SK-N-SH treated with all-trans-retinoic acid at 6 μM for 48 hours (cell line): ENCODE results near the gene FMN1.

Experiments used
- ATAC-seq: fragments of 200-7000 bp; cut with Tn5 transposase; 3 replicates; pipeline ENCODE4 v1.9.1; 2020; ENCODE audit warnings: mild to moderate bottlenecking, moderate library complexity
- ARNTL ChIP-seq: fragments of 450-650 bp; formaldehyde crosslinking; IDR thresholded peaks from 2 replicates; pipeline ENCODE4 v1.5.0; 2020; ENCODE audit warnings: low read depth, mild to moderate bottlenecking, moderate library complexity, borderline replicate concordance
- BACH2 ChIP-seq: fragments of 250-450 bp; sonication (Bioruptor Pico); IDR thresholded peaks from 2 replicates; pipeline ENCODE4 v1.9.0; 2021; ENCODE audit warnings: mild to moderate bottlenecking, borderline replicate concordance
- CSDC2 ChIP-seq: fragments of 250-450 bp; sonication (Bioruptor Pico); IDR thresholded peaks from 2 replicates; pipeline ENCODE4 v1.5.0; 2020; ENCODE audit warnings: mild to moderate bottlenecking, moderate library complexity
- ESRRG ChIP-seq: fragments of 250-450 bp; sonication (Bioruptor Pico); IDR thresholded peaks from 2 replicates; pipeline ENCODE4 v1.6.1; 2021; ENCODE audit warnings: mild to moderate bottlenecking
- GLIS3 ChIP-seq: fragments of 250-450 bp; sonication (Bioruptor Pico); IDR thresholded peaks from 2 replicates; pipeline ENCODE4 v1.5.0; 2020; ENCODE audit warnings: mild to moderate bottlenecking, moderate library complexity
- ISL1 ChIP-seq: fragments of 250-450 bp; sonication (Bioruptor Pico); IDR thresholded peaks from 2 replicates; pipeline ENCODE4 v2.1.2; 2022; ENCODE audit warnings: mild to moderate bottlenecking, moderate library complexity
- OSR1 ChIP-seq: fragments of 250-450 bp; sonication (Bioruptor Pico); IDR thresholded peaks from 2 replicates; pipeline ENCODE4 v1.8.0; 2022; ENCODE audit warnings: moderate library complexity, mild to moderate bottlenecking, inconsistent platforms
- PPARA ChIP-seq: fragments of 250-450 bp; sonication (Bioruptor Pico); IDR thresholded peaks from 2 replicates; pipeline ENCODE4 v1.5.0; 2020; ENCODE audit warnings: mild to moderate bottlenecking, borderline replicate concordance
- RARB ChIP-seq: fragments of 250-450 bp; sonication (Bioruptor Pico); IDR thresholded peaks from 2 replicates; pipeline ENCODE4 v1.8.0; 2021; ENCODE audit warnings: mild to moderate bottlenecking, moderate library complexity
- SNAI2 ChIP-seq: fragments of 250-450 bp; sonication (Bioruptor Pico); IDR thresholded peaks from 2 replicates; pipeline ENCODE4 v1.5.0; 2020; ENCODE audit warnings: mild to moderate bottlenecking, moderate library complexity
- TCF4 ChIP-seq: fragments of 250-450 bp; sonication (Bioruptor Pico); IDR thresholded peaks from 2 replicates; pipeline ENCODE4 v1.8.0; 2021; ENCODE audit warnings: mild to moderate bottlenecking, moderate library complexity, borderline replicate concordance
- TOX ChIP-seq: fragments of 250-450 bp; sonication (Bioruptor Pico); IDR thresholded peaks from 2 replicates; pipeline ENCODE4 v1.8.0; 2021; ENCODE audit warnings: mild to moderate bottlenecking, moderate library complexity, borderline replicate concordance
- ZC3H10 ChIP-seq: fragments of 250-450 bp; sonication (Bioruptor Pico); IDR thresholded peaks from 2 replicates; pipeline ENCODE4 v1.5.1; 2021; ENCODE audit warnings: mild to moderate bottlenecking, moderate library complexity
- ZFP30 ChIP-seq: fragments of 450-650 bp; formaldehyde crosslinking; IDR thresholded peaks from 2 replicates; pipeline ENCODE4 v1.5.0; 2022; ENCODE audit warnings: mild to moderate bottlenecking, moderate library complexity
- ZNF70 ChIP-seq: fragments of 450-650 bp; formaldehyde crosslinking; IDR thresholded peaks from 2 replicates; pipeline ENCODE4 v1.5.0; 2020; ENCODE audit warnings: mild to moderate bottlenecking, moderate library complexity
- ZNF8 ChIP-seq: fragments of 450-650 bp; formaldehyde crosslinking; IDR thresholded peaks from 2 replicates; pipeline ENCODE4 v1.5.0; 2020; ENCODE audit warnings: mild to moderate bottlenecking, moderate library complexity
- TF ChIP-seq, protein P1 (sequence below): fragments of 250-450 bp; sonication (Bioruptor Pico); IDR thresholded peaks from 2 replicates; pipeline ENCODE4 v1.5.0; 2020; ENCODE audit warnings: mild to moderate bottlenecking, moderate library complexity
- TF ChIP-seq, protein P2 (sequence below): fragments of 250-450 bp; sonication (Bioruptor Pico); IDR thresholded peaks from 2 replicates; pipeline ENCODE4 v1.8.0; 2020; ENCODE audit warnings: mild to moderate bottlenecking, moderate library complexity, borderline replicate concordance
- TF ChIP-seq, protein P3 (sequence below): fragments of 250-450 bp; sonication (Bioruptor Pico); IDR thresholded peaks from 2 replicates; pipeline ENCODE4 v1.5.1; 2020; ENCODE audit warnings: low read depth, mild to moderate bottlenecking, moderate library complexity
- TF ChIP-seq, protein P4 (sequence below): fragments of 250-450 bp; sonication (Bioruptor Pico); IDR thresholded peaks from 2 replicates; pipeline ENCODE4 v1.8.0; 2021; ENCODE audit warnings: low read depth, mild to moderate bottlenecking, moderate library complexity, borderline replicate concordance

Gene FMN1

DNA sequence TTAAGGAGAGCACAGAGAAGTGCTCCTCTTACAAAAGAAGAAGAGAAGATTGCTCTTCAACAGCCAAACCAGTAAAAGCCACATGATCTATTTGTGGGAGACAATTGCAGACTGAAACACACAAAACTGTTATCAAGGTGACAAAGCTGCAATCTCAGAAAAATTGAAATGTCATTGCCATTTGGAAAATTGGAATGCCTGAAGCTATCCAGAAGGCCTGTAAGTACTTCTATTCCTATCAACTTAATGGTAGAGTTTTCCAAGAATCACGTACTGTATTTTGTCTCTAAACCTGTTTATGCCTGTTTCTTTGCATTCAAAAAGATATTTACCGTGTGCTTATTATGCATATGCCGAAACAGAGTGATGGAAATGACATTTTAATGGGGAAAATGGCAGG is 272.0 kb downstream of the FMN1 start (continued):
- TF ChIP-seq, protein P1, sequence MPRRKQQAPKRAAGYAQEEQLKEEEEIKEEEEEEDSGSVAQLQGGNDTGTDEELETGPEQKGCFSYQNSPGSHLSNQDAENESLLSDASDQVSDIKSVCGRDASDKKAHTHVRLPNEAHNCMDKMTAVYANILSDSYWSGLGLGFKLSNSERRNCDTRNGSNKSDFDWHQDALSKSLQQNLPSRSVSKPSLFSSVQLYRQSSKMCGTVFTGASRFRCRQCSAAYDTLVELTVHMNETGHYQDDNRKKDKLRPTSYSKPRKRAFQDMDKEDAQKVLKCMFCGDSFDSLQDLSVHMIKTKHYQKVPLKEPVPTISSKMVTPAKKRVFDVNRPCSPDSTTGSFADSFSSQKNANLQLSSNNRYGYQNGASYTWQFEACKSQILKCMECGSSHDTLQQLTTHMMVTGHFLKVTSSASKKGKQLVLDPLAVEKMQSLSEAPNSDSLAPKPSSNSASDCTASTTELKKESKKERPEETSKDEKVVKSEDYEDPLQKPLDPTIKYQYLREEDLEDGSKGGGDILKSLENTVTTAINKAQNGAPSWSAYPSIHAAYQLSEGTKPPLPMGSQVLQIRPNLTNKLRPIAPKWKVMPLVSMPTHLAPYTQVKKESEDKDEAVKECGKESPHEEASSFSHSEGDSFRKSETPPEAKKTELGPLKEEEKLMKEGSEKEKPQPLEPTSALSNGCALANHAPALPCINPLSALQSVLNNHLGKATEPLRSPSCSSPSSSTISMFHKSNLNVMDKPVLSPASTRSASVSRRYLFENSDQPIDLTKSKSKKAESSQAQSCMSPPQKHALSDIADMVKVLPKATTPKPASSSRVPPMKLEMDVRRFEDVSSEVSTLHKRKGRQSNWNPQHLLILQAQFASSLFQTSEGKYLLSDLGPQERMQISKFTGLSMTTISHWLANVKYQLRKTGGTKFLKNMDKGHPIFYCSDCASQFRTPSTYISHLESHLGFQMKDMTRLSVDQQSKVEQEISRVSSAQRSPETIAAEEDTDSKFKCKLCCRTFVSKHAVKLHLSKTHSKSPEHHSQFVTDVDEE, result no peak
- TF ChIP-seq SNAI2 (CRISPR knock-in tag) (no peak), ZFP30 (CRISPR knock-in tag) (no peak), RARB (CRISPR knock-in tag) (no peak), OSR1 (CRISPR knock-in tag) (no peak)
- TF ChIP-seq, protein P2, sequence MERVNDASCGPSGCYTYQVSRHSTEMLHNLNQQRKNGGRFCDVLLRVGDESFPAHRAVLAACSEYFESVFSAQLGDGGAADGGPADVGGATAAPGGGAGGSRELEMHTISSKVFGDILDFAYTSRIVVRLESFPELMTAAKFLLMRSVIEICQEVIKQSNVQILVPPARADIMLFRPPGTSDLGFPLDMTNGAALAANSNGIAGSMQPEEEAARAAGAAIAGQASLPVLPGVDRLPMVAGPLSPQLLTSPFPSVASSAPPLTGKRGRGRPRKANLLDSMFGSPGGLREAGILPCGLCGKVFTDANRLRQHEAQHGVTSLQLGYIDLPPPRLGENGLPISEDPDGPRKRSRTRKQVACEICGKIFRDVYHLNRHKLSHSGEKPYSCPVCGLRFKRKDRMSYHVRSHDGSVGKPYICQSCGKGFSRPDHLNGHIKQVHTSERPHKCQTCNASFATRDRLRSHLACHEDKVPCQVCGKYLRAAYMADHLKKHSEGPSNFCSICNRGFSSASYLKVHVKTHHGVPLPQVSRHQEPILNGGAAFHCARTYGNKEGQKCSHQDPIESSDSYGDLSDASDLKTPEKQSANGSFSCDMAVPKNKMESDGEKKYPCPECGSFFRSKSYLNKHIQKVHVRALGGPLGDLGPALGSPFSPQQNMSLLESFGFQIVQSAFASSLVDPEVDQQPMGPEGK (CRISPR knock-in tag), result no peak

DNA sequence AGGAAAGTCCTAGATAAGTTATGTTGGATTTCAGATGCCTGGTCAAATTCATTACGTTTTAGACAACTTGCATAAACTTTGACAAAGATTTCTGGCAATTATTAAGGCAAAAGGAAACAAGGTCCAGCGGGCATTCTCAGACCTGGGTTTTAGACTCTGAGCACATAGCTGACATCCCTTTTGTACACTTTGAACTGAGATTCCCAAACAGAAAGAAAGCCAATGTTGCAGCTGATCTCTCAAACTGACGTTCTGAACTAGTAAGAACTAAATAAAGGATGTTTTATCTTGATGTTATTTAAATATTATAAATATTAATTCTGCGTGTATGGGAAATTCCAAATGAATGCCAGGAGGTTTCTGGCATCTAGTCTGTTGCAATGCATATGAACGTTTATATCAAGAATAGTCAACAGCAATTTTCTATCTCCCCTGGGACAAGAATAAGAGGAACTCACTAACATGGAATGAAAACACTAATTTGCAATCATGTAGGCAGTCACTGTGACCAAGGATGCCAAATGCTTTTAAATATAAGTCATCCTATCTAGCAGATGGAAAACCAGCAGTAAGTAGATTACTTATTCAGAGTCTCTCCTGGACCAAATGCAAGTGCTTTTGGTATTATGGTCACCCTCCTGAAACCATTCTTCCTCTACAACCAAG is 274.6 kb downstream of the FMN1 start:
- TF ChIP-seq CSDC2 (no peak), TCF4 (CRISPR knock-in tag) (no peak), SNAI2 (CRISPR knock-in tag) (no peak), ISL1 (CRISPR knock-in tag) (peak; percentile 83)
- TF ChIP-seq, protein P3, sequence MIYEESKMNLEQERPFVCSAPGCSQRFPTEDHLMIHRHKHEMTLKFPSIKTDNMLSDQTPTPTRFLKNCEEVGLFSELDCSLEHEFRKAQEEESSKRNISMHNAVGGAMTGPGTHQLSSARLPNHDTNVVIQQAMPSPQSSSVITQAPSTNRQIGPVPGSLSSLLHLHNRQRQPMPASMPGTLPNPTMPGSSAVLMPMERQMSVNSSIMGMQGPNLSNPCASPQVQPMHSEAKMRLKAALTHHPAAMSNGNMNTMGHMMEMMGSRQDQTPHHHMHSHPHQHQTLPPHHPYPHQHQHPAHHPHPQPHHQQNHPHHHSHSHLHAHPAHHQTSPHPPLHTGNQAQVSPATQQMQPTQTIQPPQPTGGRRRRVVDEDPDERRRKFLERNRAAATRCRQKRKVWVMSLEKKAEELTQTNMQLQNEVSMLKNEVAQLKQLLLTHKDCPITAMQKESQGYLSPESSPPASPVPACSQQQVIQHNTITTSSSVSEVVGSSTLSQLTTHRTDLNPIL, result no peak
- TF ChIP-seq, protein P1, result no peak
- TF ChIP-seq, protein P4, sequence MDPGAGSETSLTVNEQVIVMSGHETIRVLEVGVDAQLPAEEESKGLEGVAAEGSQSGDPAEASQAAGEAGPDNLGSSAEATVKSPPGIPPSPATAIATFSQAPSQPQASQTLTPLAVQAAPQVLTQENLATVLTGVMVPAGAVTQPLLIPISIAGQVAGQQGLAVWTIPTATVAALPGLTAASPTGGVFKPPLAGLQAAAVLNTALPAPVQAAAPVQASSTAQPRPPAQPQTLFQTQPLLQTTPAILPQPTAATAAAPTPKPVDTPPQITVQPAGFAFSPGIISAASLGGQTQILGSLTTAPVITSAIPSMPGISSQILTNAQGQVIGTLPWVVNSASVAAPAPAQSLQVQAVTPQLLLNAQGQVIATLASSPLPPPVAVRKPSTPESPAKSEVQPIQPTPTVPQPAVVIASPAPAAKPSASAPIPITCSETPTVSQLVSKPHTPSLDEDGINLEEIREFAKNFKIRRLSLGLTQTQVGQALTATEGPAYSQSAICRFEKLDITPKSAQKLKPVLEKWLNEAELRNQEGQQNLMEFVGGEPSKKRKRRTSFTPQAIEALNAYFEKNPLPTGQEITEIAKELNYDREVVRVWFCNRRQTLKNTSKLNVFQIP (CRISPR knock-in tag), result no peak
- TF ChIP-seq, all 23 proteins: peak for 1
- ATAC-seq, result peak; percentile 74

DNA sequence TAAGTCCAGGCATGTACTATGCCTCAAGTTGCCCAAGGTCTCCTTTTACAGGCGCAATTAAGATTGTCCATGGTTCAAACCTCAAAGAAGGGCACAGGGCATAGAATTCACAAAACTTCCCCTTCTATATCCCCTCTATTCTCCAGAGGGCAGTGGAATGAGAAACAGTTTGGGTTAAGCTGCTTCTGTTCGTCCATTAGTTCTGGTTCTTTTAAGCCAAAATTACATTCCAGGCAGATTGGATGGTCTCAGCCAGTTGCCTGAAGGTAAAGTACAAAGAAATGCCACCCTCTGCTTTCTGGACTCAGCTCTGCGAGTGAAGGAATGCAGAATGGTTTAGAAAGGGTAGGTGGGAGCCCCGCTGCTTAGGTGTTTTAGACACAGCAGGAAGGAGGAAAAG is 276.0 kb downstream of the FMN1 start:
- ATAC-seq, result no peak
- TF ChIP-seq, protein P1, result no peak
- TF ChIP-seq RARB (CRISPR knock-in tag), result no peak
- TF ChIP-seq, protein P3, result no peak
- no peak for TF ChIP-seq ARNTL
- TF ChIP-seq TOX (CRISPR knock-in tag), result no peak
- TF ChIP-seq, protein P2 (CRISPR knock-in tag), result no peak
- TF ChIP-seq OSR1 (CRISPR knock-in tag), result no peak
- no peak for TF ChIP-seq PPARA (CRISPR knock-in tag)
- no peak for TF ChIP-seq SNAI2 (CRISPR knock-in tag)
- TF ChIP-seq ZNF8 (CRISPR knock-in tag), result no peak
- no peak for TF ChIP-seq ZC3H10 (CRISPR knock-in tag)
- TF ChIP-seq ESRRG (CRISPR knock-in tag), result no peak
- TF ChIP-seq BACH2, result no peak
- no peak for TF ChIP-seq CSDC2
- TF ChIP-seq GLIS3 (CRISPR knock-in tag), result no peak
- TF ChIP-seq ZNF70 (CRISPR knock-in tag), result no peak
